ENCODE data around the gene SLC35B4.

Gene SLC35B4

DNA sequence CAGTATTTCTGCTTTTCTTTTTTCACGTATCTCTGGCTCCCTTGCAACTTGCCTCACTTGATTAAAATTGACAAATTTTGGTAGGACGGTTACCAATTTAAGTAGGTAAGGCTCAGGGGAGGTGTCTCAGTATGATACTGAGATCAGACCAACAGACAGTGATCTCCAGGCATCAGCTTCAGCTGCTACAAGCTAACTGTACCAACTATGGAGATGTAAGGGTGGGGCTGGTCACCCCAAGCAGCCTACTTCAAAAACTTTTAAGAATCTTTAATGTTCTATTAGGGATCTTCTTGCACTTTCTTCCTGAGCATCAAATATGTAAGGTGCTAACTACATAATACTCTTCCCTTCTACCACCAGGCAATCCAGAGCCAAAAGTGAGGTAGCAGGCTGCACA is 26.9 kb downstream of the SLC35B4 start:
- TF ChIP-seq EP300 (IDR thresholded peaks at IDR 0.05; ENCODE audit: borderline replicate concordance) (no peak), TCF12 (IDR thresholded peaks at IDR 0.05; ENCODE audit: low read depth) (no peak), EGR1 (IDR thresholded peaks at IDR 0.05) (no peak), ZBTB7A (IDR thresholded peaks at IDR 0.05; ENCODE audit: low read depth) (no peak)
- TF ChIP-seq, protein P1, sequence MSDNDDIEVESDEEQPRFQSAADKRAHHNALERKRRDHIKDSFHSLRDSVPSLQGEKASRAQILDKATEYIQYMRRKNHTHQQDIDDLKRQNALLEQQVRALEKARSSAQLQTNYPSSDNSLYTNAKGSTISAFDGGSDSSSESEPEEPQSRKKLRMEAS (IDR thresholded peaks at IDR 0.05): no peak

DNA sequence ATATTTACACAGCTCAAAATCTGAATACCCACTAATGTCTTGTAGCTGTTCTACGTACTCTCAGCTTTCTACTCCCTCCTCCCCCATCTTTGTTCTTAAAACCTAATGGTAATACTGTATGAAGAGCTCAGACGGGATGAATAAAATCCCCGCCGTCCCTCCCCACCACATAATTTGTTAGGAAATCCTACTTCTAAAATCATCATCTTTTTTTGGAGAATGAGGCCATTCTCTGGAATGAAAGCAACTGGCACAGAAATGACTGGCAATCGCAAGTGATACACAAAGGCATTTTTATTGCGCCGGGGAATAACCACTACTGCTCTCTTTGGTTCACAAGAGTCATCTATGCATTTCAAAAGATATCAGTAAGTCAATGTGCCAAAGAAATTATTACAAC is 27.3 kb downstream of the SLC35B4 start:
- TF ChIP-seq EGR1 (IDR thresholded peaks at IDR 0.05) (no peak), FOXM1 (IDR thresholded peaks at IDR 0.05; ENCODE audit: borderline replicate concordance, low read depth) (no peak), CEBPB (IDR thresholded peaks at IDR 0.05) (no peak), RAD21 (IDR thresholded peaks at IDR 0.05; ENCODE audit: low read depth) (no peak), ZBTB7A (IDR thresholded peaks at IDR 0.05; ENCODE audit: low read depth) (no peak), TCF12 (IDR thresholded peaks at IDR 0.05; ENCODE audit: low read depth) (no peak), EP300 (IDR thresholded peaks at IDR 0.05; ENCODE audit: borderline replicate concordance) (no peak), TEAD4 (IDR thresholded peaks at IDR 0.05) (no peak), TAF1 (IDR thresholded peaks at IDR 0.05; ENCODE audit: low read depth) (no peak), CREB1 (IDR thresholded peaks at IDR 0.05; ENCODE audit: low read depth) (no peak), NFIC (IDR thresholded peaks at IDR 0.05) (no peak), YY1 (IDR thresholded peaks at IDR 0.05; ENCODE audit: low read depth) (no peak)
- TF ChIP-seq, protein P2, sequence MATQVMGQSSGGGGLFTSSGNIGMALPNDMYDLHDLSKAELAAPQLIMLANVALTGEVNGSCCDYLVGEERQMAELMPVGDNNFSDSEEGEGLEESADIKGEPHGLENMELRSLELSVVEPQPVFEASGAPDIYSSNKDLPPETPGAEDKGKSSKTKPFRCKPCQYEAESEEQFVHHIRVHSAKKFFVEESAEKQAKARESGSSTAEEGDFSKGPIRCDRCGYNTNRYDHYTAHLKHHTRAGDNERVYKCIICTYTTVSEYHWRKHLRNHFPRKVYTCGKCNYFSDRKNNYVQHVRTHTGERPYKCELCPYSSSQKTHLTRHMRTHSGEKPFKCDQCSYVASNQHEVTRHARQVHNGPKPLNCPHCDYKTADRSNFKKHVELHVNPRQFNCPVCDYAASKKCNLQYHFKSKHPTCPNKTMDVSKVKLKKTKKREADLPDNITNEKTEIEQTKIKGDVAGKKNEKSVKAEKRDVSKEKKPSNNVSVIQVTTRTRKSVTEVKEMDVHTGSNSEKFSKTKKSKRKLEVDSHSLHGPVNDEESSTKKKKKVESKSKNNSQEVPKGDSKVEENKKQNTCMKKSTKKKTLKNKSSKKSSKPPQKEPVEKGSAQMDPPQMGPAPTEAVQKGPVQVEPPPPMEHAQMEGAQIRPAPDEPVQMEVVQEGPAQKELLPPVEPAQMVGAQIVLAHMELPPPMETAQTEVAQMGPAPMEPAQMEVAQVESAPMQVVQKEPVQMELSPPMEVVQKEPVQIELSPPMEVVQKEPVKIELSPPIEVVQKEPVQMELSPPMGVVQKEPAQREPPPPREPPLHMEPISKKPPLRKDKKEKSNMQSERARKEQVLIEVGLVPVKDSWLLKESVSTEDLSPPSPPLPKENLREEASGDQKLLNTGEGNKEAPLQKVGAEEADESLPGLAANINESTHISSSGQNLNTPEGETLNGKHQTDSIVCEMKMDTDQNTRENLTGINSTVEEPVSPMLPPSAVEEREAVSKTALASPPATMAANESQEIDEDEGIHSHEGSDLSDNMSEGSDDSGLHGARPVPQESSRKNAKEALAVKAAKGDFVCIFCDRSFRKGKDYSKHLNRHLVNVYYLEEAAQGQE (IDR thresholded peaks at IDR 0.05; ENCODE audit: low read depth): no peak
- TF ChIP-seq, protein P3, sequence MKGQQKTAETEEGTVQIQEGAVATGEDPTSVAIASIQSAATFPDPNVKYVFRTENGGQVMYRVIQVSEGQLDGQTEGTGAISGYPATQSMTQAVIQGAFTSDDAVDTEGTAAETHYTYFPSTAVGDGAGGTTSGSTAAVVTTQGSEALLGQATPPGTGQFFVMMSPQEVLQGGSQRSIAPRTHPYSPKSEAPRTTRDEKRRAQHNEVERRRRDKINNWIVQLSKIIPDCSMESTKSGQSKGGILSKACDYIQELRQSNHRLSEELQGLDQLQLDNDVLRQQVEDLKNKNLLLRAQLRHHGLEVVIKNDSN (IDR thresholded peaks at IDR 0.05): no peak
- TF ChIP-seq, protein P1 (IDR thresholded peaks at IDR 0.05): no peak

DNA sequence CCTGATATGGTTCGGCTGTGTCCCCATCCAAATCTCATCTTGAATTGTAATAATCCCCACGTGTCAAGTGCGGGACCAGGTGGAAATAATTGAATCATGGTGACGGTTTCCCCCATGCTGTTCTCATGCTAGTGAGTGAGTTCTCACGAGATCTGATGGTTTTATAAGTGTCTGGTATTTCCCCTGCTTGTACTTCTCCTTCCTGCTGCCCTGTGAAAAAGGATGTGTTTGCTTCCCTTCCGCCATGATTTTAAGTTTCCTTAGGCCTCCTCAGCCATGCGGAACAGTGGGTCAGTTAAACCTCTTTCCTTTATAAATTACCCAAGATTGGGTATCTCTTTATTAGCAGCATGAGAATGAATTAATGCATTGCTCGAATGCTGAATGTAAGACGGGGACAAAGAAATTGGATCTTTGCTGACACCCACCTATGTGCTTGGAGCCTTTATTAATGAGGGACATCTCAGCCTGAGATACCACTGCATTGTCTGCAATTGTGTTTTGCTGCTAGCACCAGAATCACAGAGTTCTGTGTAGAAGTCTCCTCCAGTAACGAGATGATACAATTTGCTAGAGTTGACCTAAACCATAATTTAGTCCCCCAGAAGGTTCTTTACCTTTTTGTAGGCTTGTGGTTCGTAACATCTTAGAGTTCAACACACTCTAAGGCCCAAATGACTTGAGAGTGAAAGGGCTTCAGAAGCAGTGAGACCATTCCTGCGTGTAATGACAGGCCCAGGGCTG is 28.6 kb downstream of the SLC35B4 start:
- TF ChIP-seq ZBTB7A (IDR thresholded peaks at IDR 0.05; ENCODE audit: low read depth) (no peak), CREB1 (IDR thresholded peaks at IDR 0.05; ENCODE audit: low read depth) (no peak), CEBPB (IDR thresholded peaks at IDR 0.05) (no peak), EGR1 (IDR thresholded peaks at IDR 0.05) (no peak), TCF12 (IDR thresholded peaks at IDR 0.05; ENCODE audit: low read depth) (no peak), TEAD4 (IDR thresholded peaks at IDR 0.05) (no peak), FOXM1 (IDR thresholded peaks at IDR 0.05; ENCODE audit: borderline replicate concordance, low read depth) (no peak), NFIC (IDR thresholded peaks at IDR 0.05) (no peak)
- TF ChIP-seq, protein P3 (IDR thresholded peaks at IDR 0.05): no peak
- TF ChIP-seq, protein P1 (IDR thresholded peaks at IDR 0.05): no peak

DNA sequence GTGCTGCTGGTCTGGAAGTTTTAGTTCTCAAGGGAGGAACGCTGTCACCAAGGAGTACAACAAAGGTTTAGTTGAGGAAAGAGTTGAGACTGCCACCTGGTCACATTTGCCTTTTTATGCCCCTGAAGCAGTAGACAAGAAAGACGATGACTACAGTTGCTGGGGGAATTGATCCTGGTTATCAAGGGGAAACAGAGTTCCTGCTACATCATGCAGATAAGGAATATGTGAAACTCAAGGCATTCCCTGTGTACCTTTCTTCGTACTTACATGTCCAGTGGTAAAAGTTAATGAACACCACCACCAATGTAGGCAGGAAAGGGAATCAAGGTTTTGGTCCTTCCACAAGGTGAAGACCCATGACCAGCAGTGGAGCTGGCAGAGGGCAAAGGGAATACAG is 31.8 kb downstream of the SLC35B4 start:
- TF ChIP-seq NFIC (IDR thresholded peaks at IDR 0.05): no peak
- no peak for TF ChIP-seq ZBTB7A (IDR thresholded peaks at IDR 0.05; ENCODE audit: low read depth)
- TF ChIP-seq, protein P1 (IDR thresholded peaks at IDR 0.05): no peak
- TF ChIP-seq CREB1 (IDR thresholded peaks at IDR 0.05; ENCODE audit: low read depth): no peak
- TF ChIP-seq FOXM1 (IDR thresholded peaks at IDR 0.05; ENCODE audit: borderline replicate concordance, low read depth): no peak
- no peak for TF ChIP-seq CEBPB (IDR thresholded peaks at IDR 0.05)
- TF ChIP-seq EP300 (IDR thresholded peaks at IDR 0.05; ENCODE audit: borderline replicate concordance): no peak
- no peak for TF ChIP-seq TCF12 (IDR thresholded peaks at IDR 0.05; ENCODE audit: low read depth)
- no peak for TF ChIP-seq EGR1 (IDR thresholded peaks at IDR 0.05)
- TF ChIP-seq RAD21 (IDR thresholded peaks at IDR 0.05; ENCODE audit: low read depth): no peak
- TF ChIP-seq TAF1 (IDR thresholded peaks at IDR 0.05; ENCODE audit: low read depth): no peak
- TF ChIP-seq, protein P3 (IDR thresholded peaks at IDR 0.05): no peak
- TF ChIP-seq, protein P2 (IDR thresholded peaks at IDR 0.05; ENCODE audit: low read depth): no peak
- no peak for TF ChIP-seq YY1 (IDR thresholded peaks at IDR 0.05; ENCODE audit: low read depth)
- no peak for TF ChIP-seq TEAD4 (IDR thresholded peaks at IDR 0.05)

DNA sequence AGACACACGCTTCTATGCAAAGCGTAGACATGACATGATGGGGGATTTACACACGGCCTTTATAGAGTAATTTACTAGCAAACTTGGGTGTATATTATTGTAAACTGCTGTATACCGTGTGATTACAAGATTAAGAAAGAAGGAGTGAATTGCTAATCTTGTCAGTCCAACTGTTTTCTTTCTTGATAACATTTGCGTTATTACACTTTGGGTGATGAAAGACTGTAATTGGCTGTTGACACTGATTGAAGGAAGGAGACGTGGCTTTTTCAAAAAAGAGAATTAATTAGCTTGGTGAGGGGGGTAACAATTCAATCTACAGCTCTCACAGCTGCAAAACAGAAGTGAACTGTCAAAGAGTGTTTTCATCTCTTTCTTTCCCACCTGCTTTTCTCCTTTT is 32.7 kb downstream of the SLC35B4 start:
- TF ChIP-seq TEAD4 (IDR thresholded peaks at IDR 0.05): no peak
- TF ChIP-seq CREB1 (IDR thresholded peaks at IDR 0.05; ENCODE audit: low read depth): no peak
- TF ChIP-seq YY1 (IDR thresholded peaks at IDR 0.05; ENCODE audit: low read depth): no peak
- TF ChIP-seq, protein P2 (IDR thresholded peaks at IDR 0.05; ENCODE audit: low read depth): no peak
- no peak for TF ChIP-seq ZBTB7A (IDR thresholded peaks at IDR 0.05; ENCODE audit: low read depth)
- TF ChIP-seq RAD21 (IDR thresholded peaks at IDR 0.05; ENCODE audit: low read depth): no peak
- no peak for TF ChIP-seq TCF12 (IDR thresholded peaks at IDR 0.05; ENCODE audit: low read depth)
- no peak for TF ChIP-seq CEBPB (IDR thresholded peaks at IDR 0.05)
- no peak for TF ChIP-seq FOXM1 (IDR thresholded peaks at IDR 0.05; ENCODE audit: borderline replicate concordance, low read depth)
- no peak for TF ChIP-seq EGR1 (IDR thresholded peaks at IDR 0.05)
- TF ChIP-seq NFIC (IDR thresholded peaks at IDR 0.05): no peak
- no peak for TF ChIP-seq TAF1 (IDR thresholded peaks at IDR 0.05; ENCODE audit: low read depth)
- TF ChIP-seq, protein P3 (IDR thresholded peaks at IDR 0.05): no peak
- TF ChIP-seq, protein P1 (IDR thresholded peaks at IDR 0.05): no peak
- no peak for TF ChIP-seq EP300 (IDR thresholded peaks at IDR 0.05; ENCODE audit: borderline replicate concordance)
